BJ (cell line): ENCODE results near the gene AVP. TPM values are rescaled to one million over a fixed set of nuclear protein-coding genes. Genes with fewer than 3 reads are reported as not detected.

Experiments used
- CTCF ChIA-PET: fragments of 350-600 bp; formaldehyde crosslinking; extraction: SDS; loops from one replicate; lab custom pipeline; 2021; ENCODE audit warnings: antibody characterized with exemption, inconsistent platforms; lab: Yijun Ruan, JAX
- POLR2A ChIA-PET: fragments of 300-600 bp; sonication (Branson Sonifier 250); formaldehyde crosslinking; extraction: SDS; loops from one replicate; lab custom pipeline; 2021; ENCODE audit warnings: antibody characterized with exemption; lab: Charles Lee
- DNase-seq: peaks from one replicate; pipeline ENCODE4 v3.0.0-alpha.2; 2011; ENCODE audit warnings: low read depth
- H3K27me3 ChIP-seq: 2 replicates; pipeline ENCODE4 v1.6.0; 2011; ENCODE audit warnings: low read length; ENCODE audit not compliant: control insufficient read depth, insufficient read depth
- H3K36me3 ChIP-seq: 2 replicates; pipeline ENCODE4 v1.5.1; 2011; ENCODE audit warnings: low read length; ENCODE audit not compliant: control insufficient read depth, insufficient read depth
- H3K4me3 ChIP-seq: 2 replicates; pipeline ENCODE4 v1.5.1; 2011; ENCODE audit warnings: low read depth, mild to moderate bottlenecking, control low read depth, low read length
- CTCF ChIP-seq: IDR thresholded peaks from 2 replicates; pipeline ENCODE4 v1.5.1; 2011; ENCODE audit warnings: low read depth, mild to moderate bottlenecking, control low read depth, inconsistent platforms, low read length, moderate library complexity; ENCODE audit not compliant: insufficient read depth
- polyA plus RNA-seq: library from polyadenylated mRNA; depleted of rRNA; stranded (reverse); fragments of >200 nt; gene quantifications from 2 replicates; pipeline ENCODE4 v1.2.3, GENCODE V29; 2011

The AVP gene
- polyA plus RNA-seq, 1 experiment, result not detected

GRCh38 chr20:3100480-3100879 is 16.0 kb upstream of the AVP start:
- DNase-seq, result no peak
- POLR2A ChIA-PET, result no interaction called here
- Histone ChIP-seq H3K27me3 (no peaks in the 10 kb centered on the region), H3K36me3 (no peaks in the 10 kb centered on the region), H3K4me3 (no peak overlapping the region)
- TF ChIP-seq CTCF, result no peak
- CTCF ChIA-PET, result interaction anchor here (1.2 to 1.9 kb wide), 4 partner anchors 14 to 47 kb away, joined by 3 to 4 read pairs (median 4); no protein-coding TSS in a partner anchor

GRCh38 chr20:3094848-3095629 is 10.5 kb upstream of the AVP start:
- CTCF ChIA-PET, result interaction anchor here (1.8 kb wide), 1 partner anchor 41 kb away, joined by 7 read pairs; no protein-coding TSS in a partner anchor
- Histone ChIP-seq H3K4me3 (no peak overlapping the region), H3K27me3 (peaks cover 2% of the 10 kb centered on the region; the same call in 1 of the 2 replicates), H3K36me3 (no peaks in the 10 kb centered on the region)
- DNase-seq, result no peak
- POLR2A ChIA-PET, result no interaction called here
- TF ChIP-seq CTCF, result no peak

- Histone ChIP-seq H3K27me3 (peaks cover 2% of the 10 kb centered on the region; the same call in 1 of the 2 replicates), H3K4me3 (no peak overlapping the region), H3K36me3 (no peaks in the 10 kb centered on the region)
- ChIA-PET CTCF (no interaction called here), POLR2A (no interaction called here)
- no peak for TF ChIP-seq CTCF
- DNase-seq, result no peak
Measured at GRCh38 chr20:3093861-3094361, 9.4 kb upstream of the AVP start.

- TF ChIP-seq CTCF, result no peak
- ChIA-PET POLR2A (no interaction called here), CTCF (interaction anchor here (0.9 to 1.5 kb wide), 3 partner anchors 11 to 39 kb away, joined by 3 to 5 read pairs (median 4); no protein-coding TSS in a partner anchor)
- H3K36me3 ChIP-seq, result no peaks in the 10 kb centered on the region
- DNase-seq, result no peak
- H3K4me3 ChIP-seq, result peak overlapping the region; percentile 34
- peaks cover 2% of the 10 kb centered on the region; the same call in 1 of the 2 replicates for H3K27me3 ChIP-seq
Measured at GRCh38 chr20:3092611-3093379, 8.3 kb upstream of the AVP start.

- ChIA-PET POLR2A (no interaction called here), CTCF (no interaction called here)
- TF ChIP-seq CTCF, result no peak
- H3K27me3 ChIP-seq, result peaks cover 2% of the 10 kb centered on the region; the same call in 1 of the 2 replicates
- no peaks in the 10 kb centered on the region for H3K36me3 ChIP-seq
- no peak overlapping the region for H3K4me3 ChIP-seq
- no peak for DNase-seq
Measured at GRCh38 chr20:3090565-3090964, 6.0 kb upstream of the AVP start.
